Daoy (cell line): Measurements from ENCODE around the gene EIF4EBP2. TPM values are rescaled to one million over a fixed set of nuclear protein-coding genes. Genes with fewer than 3 reads are reported as not detected.

Source experiments
- DNase-seq: peaks from one replicate; pipeline ENCODE4 v3.0.0-alpha.2; 2015; ENCODE audit warnings: low read depth
- total RNA-seq: library from RNA; depleted of rRNA; stranded (reverse); fragments of >200 nt; shearing (Covaris generic); gene quantifications from 2 replicates; pipeline ENCODE4 v1.2.3, GENCODE V29; 2014

The EIF4EBP2 gene
- total RNA-seq, 1 experiment from 2014 or later: 19.2 TPM

GRCh38 chr10:70432561-70433263 is 28.8 kb downstream of the EIF4EBP2 start:
- DNase-seq: no peak

DNA sequence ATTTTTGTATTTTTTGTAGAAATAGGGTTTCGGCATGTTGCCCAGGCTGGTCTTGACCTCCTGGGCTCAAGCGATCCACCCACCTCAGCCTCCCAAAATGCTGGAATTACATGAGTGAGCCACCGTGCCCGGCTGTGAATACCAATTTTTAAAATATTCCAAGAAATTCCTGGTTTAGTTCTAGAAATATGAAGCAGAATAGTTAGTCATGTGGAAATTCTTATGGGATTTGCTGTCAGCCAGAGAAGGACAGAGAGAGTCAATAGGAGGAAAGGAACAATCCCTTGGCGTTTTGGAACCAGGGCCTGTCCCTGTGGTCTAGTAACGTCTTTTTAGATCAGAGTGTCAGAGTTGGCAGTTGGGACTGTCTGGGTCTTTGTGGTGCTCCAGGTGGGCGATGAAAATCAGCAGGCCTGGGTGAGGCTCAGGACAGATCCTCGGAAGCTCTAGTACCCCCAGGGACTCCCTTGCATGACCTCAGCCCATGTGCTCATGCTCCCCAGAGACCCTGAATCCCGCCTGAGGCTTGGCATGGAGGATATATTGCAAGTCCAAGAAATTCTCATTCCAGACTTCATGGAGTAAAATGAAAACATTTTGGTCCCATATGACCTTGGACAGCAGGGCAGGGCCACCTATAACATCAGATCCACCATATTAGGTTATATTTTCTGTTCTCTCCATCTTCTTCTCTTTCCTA is 29.8 kb downstream of the EIF4EBP2 start:
- DNase-seq: no peak

GRCh38 chr10:70435241-70436085 is 31.5 kb downstream of the EIF4EBP2 start:
- DNase-seq: no peak

DNA sequence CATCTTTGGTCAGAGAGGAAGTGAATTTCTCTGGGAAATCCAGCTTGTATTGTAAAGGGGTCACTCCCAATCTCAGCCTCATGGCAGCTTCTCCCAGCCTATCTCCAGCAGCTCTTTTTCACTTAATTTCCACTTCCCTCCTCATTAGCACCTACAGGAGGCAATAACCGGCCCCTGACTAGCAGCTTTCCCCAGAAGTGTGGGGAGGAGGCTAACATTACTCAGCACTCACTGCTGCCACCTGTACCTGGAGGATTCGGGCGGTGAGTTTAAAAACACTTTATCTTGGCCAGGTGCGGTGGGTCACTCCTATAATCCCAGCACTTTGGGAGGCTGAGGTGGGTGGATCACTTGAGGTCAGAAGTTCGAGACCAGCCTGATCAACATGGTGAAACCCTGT is 33.8 kb downstream of the EIF4EBP2 start:
- no peak for DNase-seq

- no peak for DNase-seq
Measured at GRCh38 chr10:70440296-70441160, 36.6 kb downstream of the EIF4EBP2 start.

DNA sequence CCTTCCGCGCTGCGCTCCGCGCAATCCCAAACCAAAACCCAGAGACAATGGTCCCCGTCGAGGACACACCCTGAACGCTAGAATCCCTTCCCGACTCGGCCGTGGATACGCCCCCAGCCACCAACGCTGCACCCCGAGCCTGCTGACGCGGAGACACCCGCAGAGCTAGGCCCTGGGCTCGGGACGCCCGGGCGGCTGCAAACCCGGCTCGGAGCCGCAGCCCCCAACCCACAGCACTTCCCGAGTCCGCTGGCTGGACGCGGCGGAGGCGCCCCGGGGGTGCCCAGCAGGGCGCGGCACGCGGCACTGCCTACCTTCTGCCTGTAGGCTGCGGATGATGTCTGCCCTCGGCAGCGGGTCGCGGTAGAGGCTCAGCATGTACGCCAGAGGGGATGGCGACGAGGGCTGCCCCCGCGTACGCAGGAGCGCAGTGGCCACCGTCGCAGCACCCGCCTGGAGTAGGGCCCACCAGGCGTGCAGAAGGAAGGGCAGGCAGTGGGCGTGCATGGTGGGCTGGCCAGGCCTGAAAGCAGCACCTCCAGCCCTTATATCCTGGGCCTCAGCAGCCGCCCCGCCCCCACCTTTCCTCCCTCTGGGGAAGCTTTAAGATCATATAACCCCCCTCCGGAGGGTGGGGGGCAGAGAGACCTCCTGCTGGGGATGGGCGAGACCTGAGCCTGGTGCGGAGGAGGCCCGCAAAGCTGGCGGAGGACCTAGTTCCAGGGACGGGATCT is 37.4 kb downstream of the EIF4EBP2 start, which contains the start of gene NODAL:
Gene NODAL, minus strand, starts transcription at position 521 of the 734 bp plus-strand sequence. Its CDS starts 14 bp downstream, at position 507.
- DNase-seq: no peak

DNA sequence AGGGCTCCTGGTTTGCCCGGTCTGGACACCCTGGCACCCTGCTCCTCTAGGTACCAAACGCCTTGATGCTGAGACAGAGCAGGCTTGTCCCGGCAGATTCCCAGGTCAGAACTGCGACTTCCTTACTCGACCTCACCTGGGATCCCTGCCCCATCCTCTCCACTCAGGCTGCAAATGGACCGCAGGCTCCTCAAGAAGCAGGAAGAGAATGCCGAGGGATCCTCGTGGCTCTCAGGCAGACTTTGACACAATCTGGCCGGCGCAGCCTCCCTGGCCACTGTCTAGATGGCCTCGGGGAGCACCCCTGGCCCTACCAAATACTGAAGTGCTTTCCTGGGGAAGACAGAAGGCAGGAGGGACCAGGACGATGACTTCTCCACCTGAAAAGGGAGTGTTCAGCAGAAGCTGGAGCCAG is 38.0 kb downstream of the EIF4EBP2 start:
- no peak for DNase-seq

DNA sequence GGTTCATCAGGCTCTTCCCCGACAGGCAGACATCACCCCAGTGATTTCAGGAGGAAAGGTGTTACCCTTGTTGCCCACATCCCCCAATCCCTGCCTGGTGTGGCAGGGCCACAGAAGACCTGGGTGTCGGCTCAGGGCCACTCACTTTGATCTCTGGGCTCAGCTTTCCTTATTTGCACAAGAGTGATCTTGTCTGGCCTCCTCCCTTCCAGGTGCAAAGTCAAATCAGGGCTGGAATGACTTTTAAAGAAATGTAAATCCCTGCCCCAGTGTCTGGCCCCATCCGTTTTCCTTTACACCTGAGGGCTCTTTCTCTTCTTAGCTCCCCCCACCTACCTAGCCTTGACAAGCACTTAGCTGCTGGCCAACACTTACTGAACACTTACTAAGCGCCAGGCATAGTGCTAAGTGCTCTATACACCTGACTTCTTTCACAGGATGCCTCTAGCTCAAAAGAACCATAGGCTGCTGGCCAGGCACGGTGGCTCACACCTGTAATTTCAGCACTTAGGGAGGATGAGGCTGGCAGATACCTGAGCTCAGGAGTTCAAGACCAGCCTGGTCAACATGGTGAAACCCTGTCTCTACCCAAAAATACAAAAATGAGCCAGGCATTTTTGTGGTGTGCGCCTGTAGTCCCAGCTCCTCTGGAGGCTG is 38.5 kb downstream of the EIF4EBP2 start:
- no peak for DNase-seq

DNA sequence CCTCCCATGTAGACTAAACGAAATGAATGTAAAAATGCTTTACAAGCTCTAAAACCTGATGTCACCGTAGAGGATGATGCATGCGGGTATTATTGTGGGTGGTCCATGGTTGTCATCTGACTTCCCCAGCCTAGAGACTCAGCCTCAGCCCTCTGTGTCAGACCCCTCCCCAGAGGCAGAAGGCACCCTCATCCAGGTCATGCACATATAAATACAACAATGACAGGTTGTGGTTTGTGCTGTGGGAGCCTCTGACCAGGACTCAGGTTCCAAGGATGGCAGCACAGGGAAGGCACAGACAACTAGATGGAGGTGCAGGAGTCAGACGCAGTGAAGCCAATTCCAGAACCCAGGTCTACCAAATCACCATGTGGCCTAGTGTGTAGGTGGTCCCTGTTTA is 40.8 kb downstream of the EIF4EBP2 start:
- DNase-seq: no peak

DNA sequence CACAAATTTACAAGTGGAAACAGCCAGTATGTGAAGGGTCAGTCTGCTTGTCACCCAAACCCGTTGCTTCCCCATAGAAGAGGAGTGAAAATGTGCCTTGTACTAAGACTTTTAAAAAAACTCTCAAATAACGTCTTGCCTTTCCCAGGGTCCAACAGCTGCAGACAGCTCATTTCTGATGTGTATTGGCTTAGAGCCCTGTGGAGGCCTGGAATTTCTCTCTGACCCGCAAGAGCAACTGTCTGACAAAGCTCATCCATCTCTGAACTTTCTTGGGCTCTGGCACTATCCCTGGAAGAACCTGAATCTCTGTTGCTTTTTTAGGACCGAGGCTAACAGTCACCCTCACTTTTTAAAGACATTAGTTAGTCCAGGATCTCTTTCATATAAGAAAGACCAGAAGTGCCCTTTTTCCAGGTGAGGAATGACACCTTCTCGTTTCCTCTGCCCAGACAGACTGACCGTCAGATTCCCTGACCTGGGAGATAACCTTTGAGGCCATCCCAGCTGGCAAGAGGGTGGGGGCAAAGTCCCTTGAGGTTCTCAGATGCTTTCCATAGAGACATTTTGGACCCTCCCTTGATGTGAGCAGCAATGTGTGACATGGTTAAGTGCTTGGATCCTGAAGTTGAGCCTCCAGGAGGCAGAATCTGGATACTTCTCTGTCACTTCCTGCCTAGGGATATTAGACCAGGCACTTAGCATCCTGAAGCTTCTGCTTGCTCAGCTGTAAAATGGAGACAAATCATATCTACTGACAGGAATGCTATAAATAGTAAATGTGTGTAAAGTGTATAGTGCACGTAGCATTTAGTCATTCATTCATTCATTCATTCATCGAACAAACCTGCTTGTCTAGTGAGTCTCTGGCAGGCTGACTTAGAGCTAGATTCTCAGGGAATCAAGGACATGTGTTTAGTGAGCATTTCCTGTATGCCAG is 42.0 kb downstream of the EIF4EBP2 start:
- no peak for DNase-seq

DNA sequence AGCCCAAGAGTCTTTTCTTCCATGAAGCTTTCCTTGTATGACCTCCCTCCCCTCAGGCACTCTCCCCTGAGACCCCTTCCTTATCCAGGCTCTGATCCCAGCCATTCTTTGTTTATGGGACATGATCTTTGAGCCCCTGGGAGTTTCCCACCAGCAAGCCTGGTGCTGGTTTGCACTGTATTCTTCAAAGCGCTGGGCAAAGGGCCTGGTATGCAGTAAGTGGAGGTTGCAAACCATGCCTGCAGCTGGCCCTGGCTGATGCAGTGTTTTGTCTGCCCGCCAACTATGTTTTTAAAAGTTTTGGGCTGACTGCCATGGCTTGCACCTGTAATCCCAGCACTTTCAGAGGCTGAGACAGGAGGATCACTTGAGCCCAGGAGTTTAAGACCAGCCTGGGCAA is 44.3 kb downstream of the EIF4EBP2 start:
- DNase-seq: no peak

DNA sequence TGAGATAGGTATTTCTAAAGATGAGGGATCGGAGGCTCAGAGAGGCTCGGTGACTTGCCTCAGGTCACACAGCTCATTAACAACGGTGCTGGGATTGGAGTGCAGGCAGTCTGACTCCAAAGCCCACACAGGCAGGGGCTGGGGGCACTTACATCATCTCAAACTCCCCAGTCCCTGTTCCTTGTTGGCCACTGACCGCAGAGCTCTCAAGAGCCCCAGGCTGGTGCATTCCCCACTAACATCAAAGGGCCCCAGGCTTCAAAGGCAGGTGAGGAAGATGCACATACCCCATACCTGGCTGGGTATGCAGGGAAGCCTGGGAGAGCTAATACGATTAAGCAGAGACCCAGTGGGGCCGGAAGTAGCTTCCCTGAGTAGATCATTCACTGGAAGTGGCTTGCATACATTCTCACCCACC is 51.3 kb downstream of the EIF4EBP2 start:
- DNase-seq: no peak

DNA sequence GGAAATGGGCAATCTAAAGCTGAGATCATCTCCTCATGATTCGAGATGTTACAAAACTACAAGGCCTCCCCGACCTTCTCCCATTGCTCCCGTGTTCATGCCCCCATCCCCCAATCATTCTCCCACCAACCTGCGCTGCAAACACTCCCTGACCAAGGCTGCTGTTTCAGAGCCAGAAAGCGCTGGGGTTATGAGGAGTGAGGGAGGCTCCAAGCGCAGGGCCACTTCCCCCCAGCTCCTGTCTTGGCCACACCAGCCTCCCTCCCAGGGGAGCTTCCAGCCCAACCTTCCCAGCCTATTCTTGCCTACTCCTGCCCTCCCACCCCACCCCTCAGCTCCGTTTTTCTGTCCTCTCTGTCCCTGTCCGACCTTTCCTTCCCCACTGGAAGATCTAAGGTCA is 52.2 kb downstream of the EIF4EBP2 start:
- no peak for DNase-seq

- no peak for DNase-seq
Measured at GRCh38 chr10:70457759-70458305, 53.9 kb downstream of the EIF4EBP2 start.

DNA sequence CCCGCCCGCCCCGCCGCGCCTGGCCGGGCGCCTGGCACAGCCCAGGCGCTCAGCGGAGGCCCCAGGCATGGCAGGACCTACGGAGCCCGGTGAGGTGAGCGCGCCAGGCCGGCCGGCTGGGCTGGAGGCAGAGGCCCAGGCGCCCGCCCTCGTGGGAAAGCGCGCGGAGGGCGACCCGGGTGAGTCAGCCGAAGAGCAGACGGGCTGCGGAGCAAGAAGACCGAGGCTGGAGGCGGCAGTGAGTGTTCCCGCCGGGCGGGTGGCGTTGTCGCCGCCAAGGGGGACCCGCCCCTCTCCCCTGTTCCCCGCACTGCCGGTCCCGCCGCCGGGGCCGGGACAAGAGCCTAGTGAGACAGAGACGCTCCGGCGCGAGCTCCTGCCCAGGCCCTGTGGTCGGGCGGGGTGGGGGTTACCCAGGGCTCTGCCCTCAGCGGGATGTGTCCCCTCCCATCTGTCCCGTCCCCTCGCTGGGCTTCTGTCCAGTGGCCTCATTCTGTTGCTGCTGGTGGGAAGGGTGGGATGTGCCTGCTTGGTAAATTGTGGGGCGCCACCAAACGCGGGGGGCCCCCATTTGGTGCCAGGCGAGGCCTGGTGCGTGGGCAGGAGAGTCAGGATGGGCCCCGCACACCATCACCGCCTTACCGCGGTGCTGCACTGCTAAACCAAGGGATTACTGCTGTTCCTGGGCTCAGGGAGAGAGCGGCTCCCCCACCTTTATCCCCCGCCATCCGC is 54.5 kb downstream of the EIF4EBP2 start:
- peak; percentile 83 for DNase-seq

- no peak for DNase-seq
Measured at GRCh38 chr10:70459061-70459773, 55.3 kb downstream of the EIF4EBP2 start.

- no peak for DNase-seq
Measured at GRCh38 chr10:70459774-70460490, 56.0 kb downstream of the EIF4EBP2 start.
